Measurements from ENCODE around the gene BTNL9. TPM values are rescaled to one million over a fixed set of nuclear protein-coding genes. Genes with fewer than 3 reads are reported as not detected.
A peak's percentile ranks its signal among the peaks of the same experiment; 100 is the strongest.
"Not testable (repeated sequence)": the region's sequence is repeated elsewhere in the genome, so short reads cannot be mapped to it uniquely, and the experiment has no call there.

BTNL9 gene
- total RNA-seq, 1 donor from 2014 or later, result not detected

- DNase-seq (ENCODE audit: low read depth), result no peak
Measured at GRCh38 chr5:181099602-181100086, 59.6 kb downstream of the BTNL9 start.

- DNase-seq (ENCODE audit: low read depth), result peak; percentile 7
Measured at GRCh38 chr5:181100121-181100875, 60.2 kb downstream of the BTNL9 start.

GRCh38 chr5:181101030-181101641, 61.1 kb downstream of the BTNL9 start:
- not testable (repeated sequence) for DNase-seq (ENCODE audit: low read depth)

- not testable (repeated sequence) for DNase-seq (ENCODE audit: low read depth)
Measured at GRCh38 chr5:181101930-181102674, 62.0 kb downstream of the BTNL9 start.

- DNase-seq (ENCODE audit: low read depth), result not testable (repeated sequence)
Measured at GRCh38 chr5:181104259-181104568, 64.1 kb downstream of the BTNL9 start.

- not testable (repeated sequence) for DNase-seq (ENCODE audit: low read depth)
Measured at GRCh38 chr5:181104606-181105390, 64.7 kb downstream of the BTNL9 start.

- DNase-seq (ENCODE audit: low read depth), result no peak
Measured at GRCh38 chr5:181105391-181106025, 65.4 kb downstream of the BTNL9 start.

GRCh38 chr5:181107699-181108098, 67.6 kb downstream of the BTNL9 start:
- DNase-seq (ENCODE audit: low read depth), result no peak

GRCh38 chr5:181108578-181109165, 68.6 kb downstream of the BTNL9 start:
- DNase-seq (ENCODE audit: low read depth), result no peak

GRCh38 chr5:181109489-181110013, 69.5 kb downstream of the BTNL9 start:
- no peak for DNase-seq (ENCODE audit: low read depth)

- no peak for DNase-seq (ENCODE audit: low read depth)
Measured at GRCh38 chr5:181111010-181111409, 70.9 kb downstream of the BTNL9 start.

Other genes starting within 250 kb of the BTNL9 start
- 44.1 and 58.4 TPM in 2 replicates for gene MGAT1, start 237.5 kb upstream of the BTNL9 start, total RNA-seq
- 7.6 and 37.1 TPM in 2 replicates for gene ZFP62, start 179.0 kb upstream of the BTNL9 start, total RNA-seq
- gene BTNL8, start 141.1 kb upstream of the BTNL9 start, total RNA-seq, result 0.35 TPM in 1 of 2 replicates, not detected in the other
- gene BTNL3, start 51.4 kb upstream of the BTNL9 start, total RNA-seq, result not detected in 2 replicates
- gene OR2V1, start 90.9 kb downstream of the BTNL9 start, total RNA-seq, result not detected in 2 replicates
- gene OR2V2, start 107.3 kb downstream of the BTNL9 start, total RNA-seq, result not detected in 2 replicates
- gene TRIM7, start 164.9 kb downstream of the BTNL9 start, total RNA-seq, result 2.8 and 12.7 TPM in 2 replicates
- 12.8 and 13.7 TPM in 2 replicates for gene TRIM41, start 183.0 kb downstream of the BTNL9 start, total RNA-seq
- gene RACK1, start 203.6 kb downstream of the BTNL9 start, total RNA-seq, result 2,704 and 4,405 TPM in 2 replicates
- gene TRIM52, start 220.9 kb downstream of the BTNL9 start, total RNA-seq, result 1.9 and 13.6 TPM in 2 replicates

Data from renal cortical epithelial cell (primary cell).